ENCODE measurements around the gene HAUS3. TPM values are rescaled to one million over a fixed set of nuclear protein-coding genes. Genes with fewer than 3 reads are reported as not detected.
A peak's percentile ranks its signal among the peaks of the same experiment; 100 is the strongest.

The HAUS3 gene
- total and polyA plus RNA-seq, 4 donors, result 2.3 to 13.9 (median 5.3) TPM

- no peaks in the 10 kb centered on the region for H3K4me1 ChIP-seq (ENCODE audit: control insufficient read depth in 4 of 4, insufficient read depth in 4 of 4, low read length in 3 of 4)
- no peak overlapping the region for H3K4me3 ChIP-seq (ENCODE audit: low read depth in 1 of 3, low read length in 3 of 3)
- WGBS, result 14% methylated on average over 10 of the region's 10 CpGs
- H3K9ac ChIP-seq (ENCODE audit: low read depth in 1 of 2, low read length in 2 of 2), result no peak overlapping the region
- H3K36me3 ChIP-seq (ENCODE audit: control insufficient read depth in 4 of 4, insufficient read depth in 3 of 4, low read depth in 1 of 4, low read length in 3 of 4), result peaks cover 0 to 7% (median 2%) of the 10 kb centered on the region in 4 donors
- H3K9me3 ChIP-seq (ENCODE audit: control insufficient read depth in 4 of 4, low read length in 3 of 4), result no peaks in the 10 kb centered on the region
- H3K27ac ChIP-seq (ENCODE audit: low read depth in 1 of 2, low read length in 2 of 2), result no peak overlapping the region
- no peaks in the 10 kb centered on the region for H3K27me3 ChIP-seq (ENCODE audit: control insufficient read depth in 4 of 4, insufficient read depth in 4 of 4, low read length in 3 of 4)
- peak; percentile 79 for DNase-seq (ENCODE audit: low spot score)
- TF ChIP-seq ZBTB33 (IDR thresholded peaks at IDR 0.05), result no peak
- TF ChIP-seq, protein P1, sequence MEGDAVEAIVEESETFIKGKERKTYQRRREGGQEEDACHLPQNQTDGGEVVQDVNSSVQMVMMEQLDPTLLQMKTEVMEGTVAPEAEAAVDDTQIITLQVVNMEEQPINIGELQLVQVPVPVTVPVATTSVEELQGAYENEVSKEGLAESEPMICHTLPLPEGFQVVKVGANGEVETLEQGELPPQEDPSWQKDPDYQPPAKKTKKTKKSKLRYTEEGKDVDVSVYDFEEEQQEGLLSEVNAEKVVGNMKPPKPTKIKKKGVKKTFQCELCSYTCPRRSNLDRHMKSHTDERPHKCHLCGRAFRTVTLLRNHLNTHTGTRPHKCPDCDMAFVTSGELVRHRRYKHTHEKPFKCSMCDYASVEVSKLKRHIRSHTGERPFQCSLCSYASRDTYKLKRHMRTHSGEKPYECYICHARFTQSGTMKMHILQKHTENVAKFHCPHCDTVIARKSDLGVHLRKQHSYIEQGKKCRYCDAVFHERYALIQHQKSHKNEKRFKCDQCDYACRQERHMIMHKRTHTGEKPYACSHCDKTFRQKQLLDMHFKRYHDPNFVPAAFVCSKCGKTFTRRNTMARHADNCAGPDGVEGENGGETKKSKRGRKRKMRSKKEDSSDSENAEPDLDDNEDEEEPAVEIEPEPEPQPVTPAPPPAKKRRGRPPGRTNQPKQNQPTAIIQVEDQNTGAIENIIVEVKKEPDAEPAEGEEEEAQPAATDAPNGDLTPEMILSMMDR (IDR thresholded peaks at IDR 0.05; ENCODE audit: low read depth, low read length, missing input control), result peak; percentile 83
- peak; percentile 94 to 96 for TF ChIP-seq RAD21 (IDR thresholded peaks at IDR 0.05)
These were observed 21.8 kb downstream of the HAUS3 start for GRCh38 chr4:2220016-2220630.

- no peaks in the 10 kb centered on the region for H3K27me3 ChIP-seq (ENCODE audit: control insufficient read depth in 4 of 4, insufficient read depth in 4 of 4, low read length in 3 of 4)
- H3K9ac ChIP-seq (ENCODE audit: low read depth in 1 of 2, low read length in 2 of 2), result no peak overlapping the region
- WGBS, result 89% methylated on average over 6 of the region's 6 CpGs
- no peaks in the 10 kb centered on the region for H3K9me3 ChIP-seq (ENCODE audit: control insufficient read depth in 4 of 4, low read length in 3 of 4)
- H3K27ac ChIP-seq (ENCODE audit: low read depth in 1 of 2, low read length in 2 of 2), result no peak overlapping the region
- no peak for DNase-seq (ENCODE audit: low spot score)
- no peaks in the 10 kb centered on the region for H3K4me1 ChIP-seq (ENCODE audit: control insufficient read depth in 4 of 4, insufficient read depth in 4 of 4, low read length in 3 of 4)
- H3K4me3 ChIP-seq (ENCODE audit: low read depth in 1 of 3, low read length in 3 of 3), result no peak overlapping the region
- TF ChIP-seq EGR1 (IDR thresholded peaks at IDR 0.05; ENCODE audit: low read depth in 2 of 2) (no peak), SP1 (IDR thresholded peaks at IDR 0.05) (no peak)
- TF ChIP-seq, protein P2, sequence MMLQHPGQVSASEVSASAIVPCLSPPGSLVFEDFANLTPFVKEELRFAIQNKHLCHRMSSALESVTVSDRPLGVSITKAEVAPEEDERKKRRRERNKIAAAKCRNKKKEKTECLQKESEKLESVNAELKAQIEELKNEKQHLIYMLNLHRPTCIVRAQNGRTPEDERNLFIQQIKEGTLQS (IDR thresholded peaks at IDR 0.05), result no peak
- H3K36me3 ChIP-seq (ENCODE audit: control insufficient read depth in 4 of 4, insufficient read depth in 3 of 4, low read depth in 1 of 4, low read length in 3 of 4), result peaks cover 0 to 7% (median 2%) of the 10 kb centered on the region in 4 donors
These were observed 22.6 kb downstream of the HAUS3 start for GRCh38 chr4:2219233-2219760.

GRCh38 chr4:2218436-2218835 is 23.5 kb downstream of the HAUS3 start:
- H3K27ac ChIP-seq (ENCODE audit: low read depth in 1 of 2, low read length in 2 of 2), result no peak overlapping the region
- H3K9ac ChIP-seq (ENCODE audit: low read depth in 1 of 2, low read length in 2 of 2), result no peak overlapping the region
- H3K4me3 ChIP-seq (ENCODE audit: low read depth in 1 of 3, low read length in 3 of 3), result no peak overlapping the region
- DNase-seq (ENCODE audit: low spot score), result no peak
- no peaks in the 10 kb centered on the region for H3K9me3 ChIP-seq (ENCODE audit: control insufficient read depth in 4 of 4, low read length in 3 of 4)
- WGBS, result 97% methylated on average over 1 of the region's 1 CpG
- H3K27me3 ChIP-seq (ENCODE audit: control insufficient read depth in 4 of 4, insufficient read depth in 4 of 4, low read length in 3 of 4), result no peaks in the 10 kb centered on the region
- TF ChIP-seq YY1 (IDR thresholded peaks at IDR 0.05) (no peak), HNF4G (IDR thresholded peaks at IDR 0.05) (no peak), GABPA (IDR thresholded peaks at IDR 0.05 in 1 of 2, conservative IDR thresholded peaks at IDR 0.05 in 1 of 2) (no peak), HNF4A (conservative IDR thresholded peaks at IDR 0.05) (no peak), FOXA2 (IDR thresholded peaks at IDR 0.05) (no peak), NR2F2 (IDR thresholded peaks at IDR 0.05) (no peak), TAF1 (conservative IDR thresholded peaks at IDR 0.05) (no peak), RAD21 (IDR thresholded peaks at IDR 0.05) (no peak), SP1 (IDR thresholded peaks at IDR 0.05) (no peak)
- TF ChIP-seq, protein P3, sequence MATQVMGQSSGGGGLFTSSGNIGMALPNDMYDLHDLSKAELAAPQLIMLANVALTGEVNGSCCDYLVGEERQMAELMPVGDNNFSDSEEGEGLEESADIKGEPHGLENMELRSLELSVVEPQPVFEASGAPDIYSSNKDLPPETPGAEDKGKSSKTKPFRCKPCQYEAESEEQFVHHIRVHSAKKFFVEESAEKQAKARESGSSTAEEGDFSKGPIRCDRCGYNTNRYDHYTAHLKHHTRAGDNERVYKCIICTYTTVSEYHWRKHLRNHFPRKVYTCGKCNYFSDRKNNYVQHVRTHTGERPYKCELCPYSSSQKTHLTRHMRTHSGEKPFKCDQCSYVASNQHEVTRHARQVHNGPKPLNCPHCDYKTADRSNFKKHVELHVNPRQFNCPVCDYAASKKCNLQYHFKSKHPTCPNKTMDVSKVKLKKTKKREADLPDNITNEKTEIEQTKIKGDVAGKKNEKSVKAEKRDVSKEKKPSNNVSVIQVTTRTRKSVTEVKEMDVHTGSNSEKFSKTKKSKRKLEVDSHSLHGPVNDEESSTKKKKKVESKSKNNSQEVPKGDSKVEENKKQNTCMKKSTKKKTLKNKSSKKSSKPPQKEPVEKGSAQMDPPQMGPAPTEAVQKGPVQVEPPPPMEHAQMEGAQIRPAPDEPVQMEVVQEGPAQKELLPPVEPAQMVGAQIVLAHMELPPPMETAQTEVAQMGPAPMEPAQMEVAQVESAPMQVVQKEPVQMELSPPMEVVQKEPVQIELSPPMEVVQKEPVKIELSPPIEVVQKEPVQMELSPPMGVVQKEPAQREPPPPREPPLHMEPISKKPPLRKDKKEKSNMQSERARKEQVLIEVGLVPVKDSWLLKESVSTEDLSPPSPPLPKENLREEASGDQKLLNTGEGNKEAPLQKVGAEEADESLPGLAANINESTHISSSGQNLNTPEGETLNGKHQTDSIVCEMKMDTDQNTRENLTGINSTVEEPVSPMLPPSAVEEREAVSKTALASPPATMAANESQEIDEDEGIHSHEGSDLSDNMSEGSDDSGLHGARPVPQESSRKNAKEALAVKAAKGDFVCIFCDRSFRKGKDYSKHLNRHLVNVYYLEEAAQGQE (IDR thresholded peaks at IDR 0.05), result no peak
- TF ChIP-seq, protein P1 (IDR thresholded peaks at IDR 0.05; ENCODE audit: low read depth, low read length, missing input control), result no peak
- TF ChIP-seq, protein P2 (IDR thresholded peaks at IDR 0.05), result no peak
- H3K4me1 ChIP-seq (ENCODE audit: control insufficient read depth in 4 of 4, insufficient read depth in 4 of 4, low read length in 3 of 4), result no peaks in the 10 kb centered on the region
- peaks cover 0 to 7% (median 2%) of the 10 kb centered on the region in 4 donors for H3K36me3 ChIP-seq (ENCODE audit: control insufficient read depth in 4 of 4, insufficient read depth in 3 of 4, low read depth in 1 of 4, low read length in 3 of 4)

Data from liver (tissue), 9 donors.